HG03520 (cell line): Measurements from ENCODE around the gene SERPINA9.
A peak's percentile ranks its signal among the peaks of the same experiment; 100 is the strongest.
"Not testable (repeated sequence)": the region's sequence is repeated elsewhere in the genome, so short reads cannot be mapped to it uniquely, and the experiment has no call there.

Experiments
- ATAC-seq: cut with Tn5 transposase; IDR thresholded peaks from one replicate; pipeline ENCODE4 v1.9.1; 2021; ENCODE audit warnings: mild to moderate bottlenecking, moderate library complexity; ENCODE audit not compliant: unreplicated experiment

The SERPINA9 gene

GRCh38 chr14:94476023-94476422 is at the start of gene SERPINA9:
Gene SERPINA9 (minus strand): TSS chr14:94476197. CDS start chr14:94469840, 6,357 bp downstream.
- no peak for ATAC-seq

GRCh38 chr14:94524093-94524492 is 48.1 kb upstream of the SERPINA9 start:
- ATAC-seq: no peak

GRCh38 chr14:94523265-94523664 is 47.3 kb upstream of the SERPINA9 start:
- ATAC-seq: no peak

GRCh38 chr14:94522115-94522724 is 46.2 kb upstream of the SERPINA9 start:
- ATAC-seq: no peak

GRCh38 chr14:94521375-94522114 is 45.5 kb upstream of the SERPINA9 start:
- ATAC-seq: no peak

- no peak for ATAC-seq
Measured at GRCh38 chr14:94517641-94518257, 41.8 kb upstream of the SERPINA9 start.

GRCh38 chr14:94517248-94517640 is 41.2 kb upstream of the SERPINA9 start:
- no peak for ATAC-seq

- ATAC-seq: no peak
Measured at GRCh38 chr14:94515856-94516255, 39.9 kb upstream of the SERPINA9 start.

GRCh38 chr14:94515426-94515825 is 39.4 kb upstream of the SERPINA9 start:
- no peak for ATAC-seq

- no peak for ATAC-seq
Measured at GRCh38 chr14:94514351-94514750, 38.4 kb upstream of the SERPINA9 start.

- not testable (repeated sequence) for ATAC-seq
Measured at GRCh38 chr14:94510481-94510880, 34.5 kb upstream of the SERPINA9 start.

GRCh38 chr14:94509356-94509755 is 33.4 kb upstream of the SERPINA9 start, which contains the start of gene SERPINA12:
Gene SERPINA12 (minus strand): TSS chr14:94509469. CDS start chr14:94498397, 11,072 bp downstream.
- no peak for ATAC-seq

GRCh38 chr14:94505641-94506040 is 29.6 kb upstream of the SERPINA9 start:
- no peak for ATAC-seq

- ATAC-seq: no peak
Measured at GRCh38 chr14:94505206-94505605, 29.2 kb upstream of the SERPINA9 start.

GRCh38 chr14:94501588-94502516 is 25.9 kb upstream of the SERPINA9 start:
- no peak for ATAC-seq

GRCh38 chr14:94500264-94500663 is 24.3 kb upstream of the SERPINA9 start:
- no peak for ATAC-seq

- ATAC-seq: no peak
Measured at GRCh38 chr14:94499673-94500072, 23.7 kb upstream of the SERPINA9 start.

GRCh38 chr14:94498215-94498614 is 22.2 kb upstream of the SERPINA9 start:
- ATAC-seq: no peak

GRCh38 chr14:94494085-94494484 is 18.1 kb upstream of the SERPINA9 start:
- ATAC-seq: peak; percentile 86

GRCh38 chr14:94491511-94491910 is 15.5 kb upstream of the SERPINA9 start:
- no peak for ATAC-seq

GRCh38 chr14:94489336-94489735 is 13.3 kb upstream of the SERPINA9 start:
- no peak for ATAC-seq
